Measurements from ENCODE around the gene LAPTM4A. TPM values are rescaled to one million over a fixed set of nuclear protein-coding genes. Genes with fewer than 3 reads are reported as not detected.
A peak's percentile ranks its signal among the peaks of the same experiment; 100 is the strongest.

LAPTM4A gene
- total RNA-seq, 2 donors from 2014 or later = 285 to 291 TPM

DNA sequence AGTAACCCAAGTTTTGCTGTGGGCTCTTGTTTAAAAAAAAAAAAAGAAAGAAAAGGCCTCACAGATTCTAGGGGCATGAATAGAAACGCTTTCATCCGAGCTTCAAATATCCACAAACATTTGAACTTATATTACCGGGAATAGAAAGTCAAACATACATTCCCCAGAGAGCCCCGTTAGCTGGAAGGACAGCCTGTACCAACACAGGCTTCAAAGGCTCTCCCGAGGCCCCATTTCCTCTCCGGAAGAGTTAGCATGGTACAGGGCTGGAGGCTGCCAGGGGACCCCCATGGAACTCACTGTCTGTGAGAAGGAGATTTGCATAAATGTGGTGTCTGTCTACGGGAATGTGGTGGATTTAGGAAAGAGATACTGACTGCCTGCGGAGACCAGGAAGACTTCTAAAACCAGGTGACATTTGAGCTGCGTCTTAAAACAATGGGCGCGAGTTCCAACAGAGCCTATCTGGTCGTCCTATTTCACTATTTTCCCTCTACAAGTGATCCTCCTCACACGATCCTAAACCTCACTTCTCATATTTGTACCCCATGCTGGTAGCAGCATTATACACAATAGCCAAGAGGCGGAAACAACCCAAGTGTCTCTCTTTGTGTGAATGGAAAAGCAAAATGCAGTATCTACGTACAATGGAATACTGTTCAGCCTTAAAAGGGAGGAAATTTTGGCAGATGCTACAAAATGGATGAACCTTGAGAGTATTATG lies 38.1 kb downstream of the LAPTM4A start:
- Mint-ChIP-seq H3K4me3 (peak overlapping the region; percentile 66), H3K27ac (peak overlapping the region; percentile 84), H3K36me3 (ENCODE audit: low read depth) (no peaks in the 10 kb centered on the region), H3K27me3 (ENCODE audit: insufficient read depth) (peaks cover 12% of the 10 kb centered on the region), H3K9me3 (peaks cover 6% of the 10 kb centered on the region), H3K4me1 (peaks cover 22% of the 10 kb centered on the region)
- peaks cover 5% of the 10 kb centered on the region for H3K27me3 ChIP-seq (ENCODE audit: control insufficient read depth, insufficient read depth, low read length, poor library complexity, severe bottlenecking)
- H3K27ac ChIP-seq (ENCODE audit: low read depth, low read length) = no peak overlapping the region
- H3K9ac ChIP-seq (ENCODE audit: extremely low read depth, low read length, poor library complexity, severe bottlenecking) = peak overlapping the region; percentile 83
- TF ChIP-seq, protein P1, sequence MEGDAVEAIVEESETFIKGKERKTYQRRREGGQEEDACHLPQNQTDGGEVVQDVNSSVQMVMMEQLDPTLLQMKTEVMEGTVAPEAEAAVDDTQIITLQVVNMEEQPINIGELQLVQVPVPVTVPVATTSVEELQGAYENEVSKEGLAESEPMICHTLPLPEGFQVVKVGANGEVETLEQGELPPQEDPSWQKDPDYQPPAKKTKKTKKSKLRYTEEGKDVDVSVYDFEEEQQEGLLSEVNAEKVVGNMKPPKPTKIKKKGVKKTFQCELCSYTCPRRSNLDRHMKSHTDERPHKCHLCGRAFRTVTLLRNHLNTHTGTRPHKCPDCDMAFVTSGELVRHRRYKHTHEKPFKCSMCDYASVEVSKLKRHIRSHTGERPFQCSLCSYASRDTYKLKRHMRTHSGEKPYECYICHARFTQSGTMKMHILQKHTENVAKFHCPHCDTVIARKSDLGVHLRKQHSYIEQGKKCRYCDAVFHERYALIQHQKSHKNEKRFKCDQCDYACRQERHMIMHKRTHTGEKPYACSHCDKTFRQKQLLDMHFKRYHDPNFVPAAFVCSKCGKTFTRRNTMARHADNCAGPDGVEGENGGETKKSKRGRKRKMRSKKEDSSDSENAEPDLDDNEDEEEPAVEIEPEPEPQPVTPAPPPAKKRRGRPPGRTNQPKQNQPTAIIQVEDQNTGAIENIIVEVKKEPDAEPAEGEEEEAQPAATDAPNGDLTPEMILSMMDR (conservative IDR thresholded peaks at IDR 0.05) = no peak
- 20 to 30% methylated on average over 11 to 15 of the region's 15 CpGs for WGBS, 2 experiments (ENCODE audit: insufficient coverage in 1 of 2, insufficient read length in 1 of 2)
- peak overlapping the region; percentile 83 for H3K4me3 ChIP-seq (ENCODE audit: low read length)
- H3K4me1 ChIP-seq (ENCODE audit: control insufficient read depth, insufficient read depth, low read length) = peaks cover 3% of the 10 kb centered on the region
- H3K36me3 ChIP-seq (ENCODE audit: control insufficient read depth, insufficient read depth, low read length) = no peaks in the 10 kb centered on the region
- peaks cover 8% of the 10 kb centered on the region for H3K9me3 ChIP-seq (ENCODE audit: control insufficient read depth, low read length)
- DNase-seq = peak; percentile 75

GRCh38 chr2:20012282-20013125 lies 38.9 kb downstream of the LAPTM4A start, which contains the start of gene MATN3:
MATN3 (minus strand) TSS chr2:20012668; CDS start chr2:20012631, 37 bp downstream.
- peak within 1 kb of the TSS; percentile 66 for H3K4me3 Mint-ChIP-seq
- Histone ChIP-seq H3K36me3 (ENCODE audit: control insufficient read depth, insufficient read depth, low read length) (no peaks in the 10 kb centered on the region), H3K9me3 (ENCODE audit: control insufficient read depth, low read length) (peaks cover 8% of the 10 kb centered on the region), H3K9ac (ENCODE audit: extremely low read depth, low read length, poor library complexity, severe bottlenecking) (peak within 1 kb of the TSS; percentile 83), H3K27ac (ENCODE audit: low read depth, low read length) (no peak within 1 kb of the TSS), H3K4me1 (ENCODE audit: control insufficient read depth, insufficient read depth, low read length) (peaks cover 3% of the 10 kb centered on the region), H3K4me3 (ENCODE audit: low read length) (peak within 1 kb of the TSS; percentile 83), H3K27me3 (ENCODE audit: control insufficient read depth, insufficient read depth, low read length, poor library complexity, severe bottlenecking) (peaks cover 5% of the 10 kb centered on the region)
- TF ChIP-seq, protein P1 (conservative IDR thresholded peaks at IDR 0.05) = no peak
- H3K27me3 Mint-ChIP-seq (ENCODE audit: insufficient read depth) = peaks cover 12% of the 10 kb centered on the region
- H3K36me3 Mint-ChIP-seq (ENCODE audit: low read depth) = peaks cover 3% of the 10 kb centered on the region
- peaks cover 6% of the 10 kb centered on the region for H3K9me3 Mint-ChIP-seq
- H3K27ac Mint-ChIP-seq = peak within 1 kb of the TSS; percentile 84
- DNase-seq = peak; percentile 90
- 0 to 3% methylated on average over 1 to 87 of the region's 87 CpGs for WGBS, 2 experiments (ENCODE audit: insufficient coverage in 1 of 2, insufficient read length in 1 of 2)
- H3K4me1 Mint-ChIP-seq = peaks cover 22% of the 10 kb centered on the region

GRCh38 chr2:20012032-20012281 lies 39.5 kb downstream of the LAPTM4A start:
- peaks cover 12% of the 10 kb centered on the region for H3K27me3 Mint-ChIP-seq (ENCODE audit: insufficient read depth)
- Histone ChIP-seq H3K4me3 (ENCODE audit: low read length) (peak overlapping the region; percentile 74), H3K9me3 (ENCODE audit: control insufficient read depth, low read length) (peaks cover 8% of the 10 kb centered on the region), H3K4me1 (ENCODE audit: control insufficient read depth, insufficient read depth, low read length) (peaks cover 3% of the 10 kb centered on the region), H3K27ac (ENCODE audit: low read depth, low read length) (no peak overlapping the region), H3K36me3 (ENCODE audit: control insufficient read depth, insufficient read depth, low read length) (no peaks in the 10 kb centered on the region), H3K9ac (ENCODE audit: extremely low read depth, low read length, poor library complexity, severe bottlenecking) (peak overlapping the region; percentile 32), H3K27me3 (ENCODE audit: control insufficient read depth, insufficient read depth, low read length, poor library complexity, severe bottlenecking) (peaks cover 5% of the 10 kb centered on the region)
- H3K36me3 Mint-ChIP-seq (ENCODE audit: low read depth) = peaks cover 4% of the 10 kb centered on the region
- 63 to 64% methylated on average over 4 of the region's 4 CpGs for WGBS, 2 experiments (ENCODE audit: insufficient coverage in 1 of 2, insufficient read length in 1 of 2)
- TF ChIP-seq, protein P1 (conservative IDR thresholded peaks at IDR 0.05) = no peak
- peak overlapping the region; percentile 66 for H3K4me3 Mint-ChIP-seq
- peaks cover 22% of the 10 kb centered on the region for H3K4me1 Mint-ChIP-seq
- peak overlapping the region; percentile 39 for H3K27ac Mint-ChIP-seq
- DNase-seq = no peak
- peaks cover 6% of the 10 kb centered on the region for H3K9me3 Mint-ChIP-seq

All from endodermal cell (in vitro differentiated cells).